Activated T-cell treated with anti-CD3 and anti-CD28 coated beads for 48 hours (primary cell): ENCODE measurements around the gene H6PD.
"Not testable (repeated sequence)": the region's sequence is repeated elsewhere in the genome, so short reads cannot be mapped to it uniquely, and the experiment has no call there.

ENCODE experiments used
- DNase-seq: peaks from one replicate; pipeline ENCODE4 v3.0.0-alpha.2; 2020; ENCODE audit warnings: low read depth

H6PD gene

DNA sequence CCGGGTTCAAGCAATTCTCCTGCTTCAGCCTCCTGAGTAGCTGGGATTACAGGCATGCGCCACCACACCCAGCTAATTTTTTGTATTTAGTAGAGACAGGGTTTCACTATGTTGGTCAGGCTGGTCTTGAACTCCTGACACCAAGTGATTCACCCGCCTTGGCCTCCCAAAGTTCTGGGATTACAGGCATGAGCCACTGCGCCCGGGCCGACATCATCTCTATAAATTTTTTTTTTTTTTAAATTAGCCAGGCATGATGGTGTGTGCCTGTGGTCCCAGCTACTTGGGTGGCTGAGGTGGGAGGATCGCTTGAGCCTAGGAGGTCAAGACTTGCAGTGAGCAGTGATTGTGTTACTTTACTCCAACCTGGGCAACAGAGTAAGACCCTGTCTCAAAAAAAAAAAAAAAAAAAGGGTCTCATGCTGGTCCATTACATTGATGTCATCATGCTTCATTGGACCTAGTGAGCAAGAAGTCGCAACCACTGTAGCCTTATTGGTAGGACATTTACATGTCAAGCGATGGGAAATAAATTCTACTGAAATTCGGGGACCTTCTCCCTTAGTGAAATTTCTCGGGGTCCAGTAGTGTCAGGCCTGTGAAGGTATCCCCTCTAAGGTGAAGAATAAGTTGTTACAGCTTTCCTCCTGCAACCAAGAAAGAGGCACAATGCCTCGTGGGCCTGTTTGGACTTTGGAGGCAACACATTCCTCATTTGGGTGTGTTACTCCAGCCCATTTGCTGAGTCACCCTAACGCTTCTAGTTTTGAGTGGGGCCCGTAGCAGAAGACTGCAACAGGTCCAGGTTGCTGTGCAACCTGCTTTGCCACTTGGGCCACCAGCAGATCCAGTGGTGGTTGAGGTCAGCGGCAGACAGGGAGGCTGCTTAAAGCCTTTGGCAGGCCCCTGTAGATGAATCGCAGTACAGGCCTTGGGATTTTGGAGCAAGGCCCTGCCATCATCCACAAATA is 65.3 kb downstream of the H6PD start:
- DNase-seq, result not testable (repeated sequence)

- no peak for DNase-seq
These were observed 66.0 kb downstream of the H6PD start for GRCh38 chr1:9300573-9300972.

GRCh38 chr1:9302745-9303524 is 68.4 kb downstream of the H6PD start:
- no peak for DNase-seq

DNA sequence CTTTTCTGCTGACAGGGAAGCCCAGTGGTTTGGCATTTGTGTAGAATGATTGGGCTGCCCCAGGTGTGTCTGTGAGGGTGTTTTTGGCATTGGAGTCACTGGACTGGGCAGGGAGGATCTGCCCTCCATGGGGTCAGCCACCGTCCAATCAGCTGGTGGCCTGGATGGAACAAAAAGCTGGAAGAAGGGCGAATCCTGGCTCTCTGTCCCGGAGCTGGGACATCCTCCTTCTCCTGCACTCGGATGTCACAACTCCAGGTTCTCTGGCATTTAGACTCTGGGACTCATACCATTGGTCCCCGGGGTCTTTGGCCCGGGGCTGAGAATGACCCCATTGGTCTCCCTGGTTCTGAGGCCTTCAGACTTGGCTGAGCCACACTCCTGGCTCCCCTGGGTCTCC is 69.3 kb downstream of the H6PD start:
- DNase-seq, result no peak

GRCh38 chr1:9305216-9305615 is 70.6 kb downstream of the H6PD start:
- no peak for DNase-seq

DNA sequence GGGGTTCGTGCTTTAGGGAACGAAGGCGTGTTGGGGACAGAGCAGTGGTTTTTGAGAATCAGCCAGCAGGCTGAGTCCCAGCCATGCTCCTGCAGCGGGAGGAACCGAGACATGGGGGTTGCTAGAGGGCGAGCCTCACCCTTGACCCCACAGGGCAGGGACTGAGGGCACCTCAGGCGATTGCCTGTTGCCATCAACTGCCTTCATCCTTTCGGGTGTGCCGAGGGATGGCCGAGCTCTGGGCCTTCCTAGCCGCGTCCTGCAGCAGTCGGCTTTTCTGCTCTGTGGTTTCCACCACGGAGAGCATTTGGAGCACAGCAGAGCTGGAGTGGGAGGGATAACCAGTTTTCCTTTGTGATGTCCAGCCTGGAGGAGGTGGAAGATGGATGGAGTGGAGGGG is 71.4 kb downstream of the H6PD start:
- no peak for DNase-seq

GRCh38 chr1:9307303-9307702 is 72.7 kb downstream of the H6PD start:
- DNase-seq, result no peak

GRCh38 chr1:9308236-9308785 is 73.7 kb downstream of the H6PD start:
- no peak for DNase-seq

GRCh38 chr1:9309080-9309479 is 74.5 kb downstream of the H6PD start:
- no peak for DNase-seq

GRCh38 chr1:9309991-9310390 is 75.4 kb downstream of the H6PD start:
- DNase-seq, result no peak

DNA sequence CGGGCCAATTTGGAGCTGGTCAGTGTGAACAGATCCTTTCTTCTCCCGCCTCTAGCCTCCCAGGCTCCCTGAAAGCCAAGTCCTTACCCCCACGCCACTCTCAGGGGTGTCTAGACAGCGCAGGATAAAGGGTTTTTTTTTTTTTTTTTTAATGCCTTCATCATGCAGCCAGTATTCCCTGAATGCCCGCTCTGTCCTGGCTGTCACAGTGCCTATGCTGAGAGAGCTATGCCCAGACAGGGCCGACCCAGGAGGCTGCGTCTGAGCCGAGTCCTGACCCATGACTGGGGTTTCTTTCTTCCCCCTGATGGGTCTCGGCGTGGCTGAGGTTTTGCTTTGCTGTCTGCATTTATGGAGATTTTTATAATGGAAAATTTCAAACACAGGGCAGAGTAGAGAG is 76.5 kb downstream of the H6PD start:
- no peak for DNase-seq

- no peak for DNase-seq
These were observed 76.9 kb downstream of the H6PD start for GRCh38 chr1:9311479-9311878.

DNA sequence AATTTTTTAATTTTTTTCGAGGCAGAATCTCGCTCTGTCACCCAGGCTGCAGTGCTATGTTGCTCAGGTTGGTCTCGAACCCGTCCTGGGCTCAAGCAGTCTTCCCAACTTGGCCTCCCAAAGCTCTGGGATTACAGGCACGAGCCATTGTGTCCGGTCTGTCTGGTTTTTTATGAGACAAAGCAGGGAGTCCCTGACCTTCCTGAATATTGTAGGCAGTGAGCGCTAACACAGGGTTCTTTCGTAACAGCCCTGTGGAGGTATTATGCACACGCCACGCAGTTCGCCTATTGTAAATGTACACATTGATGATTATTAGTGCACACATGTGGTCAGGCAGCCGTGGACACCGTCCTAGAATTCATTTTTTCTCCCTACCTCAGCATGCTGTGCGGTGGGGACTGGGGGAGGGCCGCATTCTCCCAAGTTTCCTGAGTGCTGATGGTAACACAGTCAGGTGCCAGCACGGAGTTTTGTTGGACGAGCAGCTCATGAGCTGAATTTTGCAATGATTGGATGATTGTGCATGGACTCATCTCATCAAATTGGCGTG is 77.7 kb downstream of the H6PD start:
- no peak for DNase-seq

GRCh38 chr1:9313576-9313975 is 79.0 kb downstream of the H6PD start:
- no peak for DNase-seq

DNA sequence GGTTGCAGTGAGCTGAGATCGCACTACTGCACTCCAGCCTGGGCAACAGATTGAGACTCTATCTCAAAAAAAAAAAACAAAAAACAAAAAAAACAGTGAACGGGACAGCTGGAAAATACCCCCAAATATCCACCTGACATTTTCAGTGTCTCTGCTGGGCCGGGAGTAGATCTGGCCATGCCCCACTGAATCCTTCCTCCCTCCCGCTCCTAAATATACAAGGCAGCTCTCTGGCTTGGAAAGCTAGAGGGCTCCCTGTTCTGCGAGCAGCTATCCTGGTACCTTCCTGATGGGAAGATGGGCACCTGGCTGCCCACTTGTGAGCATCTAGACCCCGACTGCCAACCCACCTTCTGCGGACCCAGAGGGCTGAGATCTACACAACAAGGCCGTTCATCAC is 79.5 kb downstream of the H6PD start:
- no peak for DNase-seq

DNA sequence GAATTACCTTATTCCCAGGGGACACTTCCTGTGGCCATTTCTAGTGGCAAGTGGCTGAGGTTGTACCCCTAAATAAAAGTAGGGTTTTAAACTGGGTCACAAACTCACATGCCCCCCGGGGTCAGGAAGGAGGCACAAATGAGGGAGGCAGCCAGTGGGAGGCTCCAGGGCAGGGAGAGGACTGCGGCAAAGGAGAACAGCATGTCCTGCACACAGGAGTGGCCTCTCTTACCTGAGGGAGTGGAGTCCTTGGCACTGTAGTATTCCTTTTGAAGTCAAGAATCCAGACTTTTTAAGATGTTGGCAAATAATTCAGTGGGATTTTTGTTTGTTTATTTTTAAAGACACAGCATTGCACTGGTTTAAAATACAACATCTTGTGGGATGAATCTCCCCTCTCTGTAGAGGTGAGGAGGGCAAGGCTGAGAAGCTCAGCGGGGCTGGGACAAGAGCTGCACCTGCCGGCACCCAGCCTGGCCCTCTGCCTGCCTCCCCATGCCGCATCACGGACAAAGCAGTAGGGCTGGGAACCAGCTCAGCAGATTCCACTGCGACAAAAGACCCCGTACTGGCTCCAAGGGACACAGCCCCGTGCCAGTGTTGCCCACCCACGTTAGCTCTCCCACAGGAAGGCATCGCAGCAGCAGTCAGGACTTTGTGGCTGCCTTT is 80.3 kb downstream of the H6PD start:
- no peak for DNase-seq

- peak; percentile 66 for DNase-seq
These were observed 81.0 kb downstream of the H6PD start for GRCh38 chr1:9315411-9316079.

GRCh38 chr1:9316080-9316444 is 81.5 kb downstream of the H6PD start:
- no peak for DNase-seq

- DNase-seq, result no peak
These were observed 81.9 kb downstream of the H6PD start for GRCh38 chr1:9316512-9316911.

DNA sequence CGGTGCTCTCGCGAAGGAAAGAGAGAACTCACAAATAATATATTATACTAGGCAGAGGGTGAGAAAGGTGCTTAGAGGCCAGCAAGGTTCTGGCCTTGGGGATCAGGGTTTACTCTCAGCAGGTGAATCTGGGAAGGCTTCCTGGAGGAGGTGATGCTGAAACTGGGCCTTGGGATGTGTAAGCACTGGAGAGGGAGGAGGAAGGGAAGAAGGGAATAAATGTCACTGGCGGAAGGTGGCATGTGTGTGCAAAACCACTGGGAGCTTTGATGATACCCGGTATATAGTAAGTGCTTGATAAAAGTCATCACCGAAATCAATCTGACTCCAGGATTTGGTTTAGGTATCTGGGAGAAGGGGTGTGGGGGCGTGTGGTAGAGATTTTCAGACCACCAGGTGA is 82.5 kb downstream of the H6PD start:
- no peak for DNase-seq

DNA sequence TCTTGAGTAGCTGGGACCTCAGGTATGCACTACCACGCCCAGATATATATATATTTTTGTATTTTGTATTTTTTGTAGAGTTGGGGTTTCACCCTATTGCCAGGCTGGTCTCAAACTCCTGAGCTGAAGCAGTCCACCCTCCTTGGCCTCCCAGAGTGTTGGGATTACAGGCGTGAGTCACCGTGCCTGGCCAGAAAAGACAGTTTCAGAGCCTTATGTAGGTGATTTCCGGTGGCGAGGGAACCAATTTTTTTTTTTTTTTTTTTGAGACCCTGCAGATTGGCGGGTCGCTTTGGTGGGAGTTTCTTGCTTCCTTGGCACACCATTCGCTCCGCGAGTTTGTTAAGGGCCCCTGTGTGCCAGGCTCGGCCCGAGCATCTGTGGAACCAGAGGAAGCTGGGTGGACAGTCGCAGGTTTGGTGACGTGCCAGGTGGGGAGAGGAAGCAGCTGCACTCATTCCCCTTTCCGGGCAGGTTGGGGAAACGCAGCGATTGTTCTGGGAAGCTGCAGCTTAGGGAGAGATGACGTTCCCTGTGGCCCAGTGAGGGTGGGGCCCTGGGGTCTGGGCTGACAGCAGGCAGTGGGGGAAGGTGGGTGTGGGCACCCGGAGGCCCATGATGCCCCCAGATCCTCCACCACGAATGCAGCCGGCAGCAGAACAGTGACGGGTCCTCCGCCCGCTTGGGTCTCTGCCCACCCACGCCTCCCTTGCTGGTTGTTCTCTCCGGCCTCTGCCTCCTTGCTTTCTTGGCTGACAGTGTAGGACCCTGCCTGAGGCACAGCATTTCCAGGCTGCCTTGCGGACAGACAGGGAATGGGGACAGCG is 83.2 kb downstream of the H6PD start:
- DNase-seq, result no peak
